Natural killer cell (primary cell): Measurements from ENCODE around the gene JAKMIP1. TPM values are rescaled to one million over a fixed set of nuclear protein-coding genes. Genes with fewer than 3 reads are reported as not detected.

ENCODE experiments used
- ATAC-seq, 3 donors: fragments of 150-1000 bp in 2 of 3; fragments of 200-7000 bp in 1 of 3; cut with Tn5 transposase; 1 replicate in 1 of 3; 2 replicates in 2 of 3; pipeline ENCODE4 v1.10.0; 2021; ENCODE audit warnings: mild to moderate bottlenecking in 2 of 3, moderate library complexity in 2 of 3
- DNase-seq, 2 donors: peaks; one replicate each; pipeline versions ENCODE4 v3.0.0 to v3.0.0-alpha.2; 2013 to 2021; ENCODE audit warnings: mixed read lengths in 1 of 2
- H3K27ac ChIP-seq: one replicate; pipeline ENCODE4 v1.5.1; 2013; ENCODE audit warnings: mild to moderate bottlenecking, low read length
- H3K27me3 ChIP-seq: one replicate; pipeline ENCODE4 v1.6.1; 2013; ENCODE audit warnings: low read length; ENCODE audit not compliant: control insufficient read depth, insufficient read depth
- H3K36me3 ChIP-seq: one replicate; pipeline ENCODE4 v1.6.1; 2013; ENCODE audit warnings: low read length; ENCODE audit not compliant: control insufficient read depth, insufficient read depth
- H3K4me1 ChIP-seq: one replicate; pipeline ENCODE4 v1.6.1; 2013; ENCODE audit warnings: low read length; ENCODE audit not compliant: control insufficient read depth, insufficient read depth
- H3K4me3 ChIP-seq: one replicate; pipeline ENCODE4 v1.5.1; 2013; ENCODE audit warnings: low read length
- H3K9me3 ChIP-seq: one replicate; pipeline ENCODE4 v1.6.1; 2013; ENCODE audit warnings: low read length; ENCODE audit not compliant: control insufficient read depth, insufficient read depth
- H3K27ac Mint-ChIP-seq, 2 donors: one replicate each; pipeline ENCODE4 v1.8.0; 2022; ENCODE audit warnings: mild to moderate bottlenecking in 2 of 2, mixed read lengths in 2 of 2, moderate library complexity in 1 of 2
- H3K27me3 Mint-ChIP-seq, 2 donors: one replicate each; pipeline ENCODE4 v1.8.0; 2022; ENCODE audit warnings: low read depth in 2 of 2, mixed read lengths in 2 of 2
- H3K36me3 Mint-ChIP-seq: one replicate; pipeline ENCODE4 v1.8.0; 2022; ENCODE audit warnings: mixed read lengths
- H3K4me1 Mint-ChIP-seq, 2 donors: one replicate each; pipeline ENCODE4 v1.8.0; 2022; ENCODE audit warnings: mixed read lengths in 2 of 2
- H3K4me3 Mint-ChIP-seq: one replicate; pipeline ENCODE4 v1.8.0; 2022; ENCODE audit warnings: mild to moderate bottlenecking, moderate library complexity, mixed read lengths
- H3K9me3 Mint-ChIP-seq, 2 donors: one replicate each; pipeline ENCODE4 v1.8.0; 2022; ENCODE audit warnings: mixed read lengths in 2 of 2
- CTCF ChIP-seq: fragments of 200-600 bp; IDR thresholded peaks from one replicate; pipeline ENCODE4 v1.8.0; 2022; ENCODE audit warnings: antibody characterized with exemption
- WGBS: methylation state at CpG from one replicate; pipeline ENCODE4 v1.1.7; 2013; ENCODE audit warnings: missing lambda C conversion rate; ENCODE audit not compliant: insufficient coverage; 5-methylcytosine and 5-hydroxymethylcytosine counted together
- intact Hi-C: fragments of 100-400 bp; cut with micrococcal nuclease; formaldehyde crosslinking; loops from one replicate; pipeline ENCODE4 v1.14.2; 2022
- total RNA-seq, 4 donors: library from RNA; stranded (reverse); fragments of 120-200 nt in 1 of 4; gene quantifications; one replicate each; pipeline versions ENCODE4 v1.2.3 to v1.2.4, GENCODE V29; 2013 to 2022

Gene JAKMIP1
- total RNA-seq, 3 donors from 2014 or later (not counting 1 experiment from before 2014, with no cell fraction given), result 8.8 to 21.8 (median 16.4) TPM

- Mint-ChIP-seq H3K9me3 (no peaks in the 10 kb centered on the region), H3K27ac (no peak overlapping the region), H3K4me3 (no peak overlapping the region), H3K36me3 (no peaks in the 10 kb centered on the region), H3K27me3 (peaks cover 0 to 14% of the 10 kb centered on the region in 2 donors), H3K4me1 (no peaks in the 10 kb centered on the region)
- intact Hi-C loops, result no loop called here
- Histone ChIP-seq H3K36me3 (no peaks in the 10 kb centered on the region), H3K27ac (no peak overlapping the region), H3K9me3 (no peaks in the 10 kb centered on the region), H3K4me3 (no peak overlapping the region), H3K27me3 (no peaks in the 10 kb centered on the region), H3K4me1 (no peaks in the 10 kb centered on the region)
- no peak for TF ChIP-seq CTCF
- 70% methylated on average over 11 of the region's 11 CpGs for WGBS
- DNase-seq, result no peak
- ATAC-seq, result no peak
Measured at GRCh38 chr4:5992828-5993321, 207.5 kb downstream of the JAKMIP1 start.

- Histone ChIP-seq H3K27ac (no peak overlapping the region), H3K9me3 (no peaks in the 10 kb centered on the region), H3K4me1 (no peaks in the 10 kb centered on the region), H3K27me3 (no peaks in the 10 kb centered on the region), H3K4me3 (no peak overlapping the region), H3K36me3 (no peaks in the 10 kb centered on the region)
- Mint-ChIP-seq H3K4me1 (no peaks in the 10 kb centered on the region), H3K36me3 (no peaks in the 10 kb centered on the region), H3K9me3 (no peaks in the 10 kb centered on the region), H3K27me3 (peaks cover 0 to 14% of the 10 kb centered on the region in 2 donors), H3K27ac (no peak overlapping the region), H3K4me3 (no peak overlapping the region)
- no peak for DNase-seq
- ATAC-seq, result no peak
- no peak for TF ChIP-seq CTCF
- 84% methylated on average over 15 of the region's 17 CpGs for WGBS
- intact Hi-C loops, result no loop called here
Measured at GRCh38 chr4:5992171-5992827, 208.1 kb downstream of the JAKMIP1 start.

GRCh38 chr4:5991405-5991804 is 208.9 kb downstream of the JAKMIP1 start:
- Histone ChIP-seq H3K4me1 (no peaks in the 10 kb centered on the region), H3K27me3 (no peaks in the 10 kb centered on the region), H3K9me3 (no peaks in the 10 kb centered on the region), H3K27ac (no peak overlapping the region), H3K4me3 (no peak overlapping the region), H3K36me3 (no peaks in the 10 kb centered on the region)
- no peak for TF ChIP-seq CTCF
- Mint-ChIP-seq H3K4me3 (no peak overlapping the region), H3K27me3 (peaks cover 0 to 14% of the 10 kb centered on the region in 2 donors), H3K4me1 (no peaks in the 10 kb centered on the region), H3K9me3 (no peaks in the 10 kb centered on the region), H3K27ac (no peak overlapping the region), H3K36me3 (no peaks in the 10 kb centered on the region)
- 40% methylated on average over 1 of the region's 1 CpG for WGBS
- DNase-seq (no peak), ATAC-seq (no peak)
- intact Hi-C loops, result no loop called here
